Bronchial epithelial cell (primary cell): ENCODE data around the gene MGRN1. TPM values are rescaled to one million over a fixed set of nuclear protein-coding genes. Genes with fewer than 3 reads are reported as not detected.

Source experiments
- DNase-seq: peaks from one replicate; pipeline ENCODE4 v3.0.0-alpha.2; 2010; ENCODE audit warnings: low read depth
- FAIRE-seq: peaks from 2 replicates; lab custom pipeline; 2011; peaks lifted over from hg19 to GRCh38; lab: Jason Lieb, UNC
- H3K27me3 ChIP-seq: 2 replicates; pipeline ENCODE4 v1.5.1; 2011; ENCODE audit warnings: low read length; ENCODE audit not compliant: control insufficient read depth, insufficient read depth
- H3K36me3 ChIP-seq: 2 replicates; pipeline ENCODE4 v1.5.1; 2011; ENCODE audit warnings: low read length; ENCODE audit not compliant: control insufficient read depth, insufficient read depth
- H3K4me3 ChIP-seq: 2 replicates; pipeline ENCODE4 v1.5.1; 2011; ENCODE audit warnings: mild to moderate bottlenecking, low read depth, low read length, control low read depth
- total RNA-seq: library from RNA; depleted of rRNA; stranded (reverse); fragments of >200 nt; gene quantifications from 2 replicates; pipeline ENCODE4 v1.2.1, GENCODE V29; 2014
- TF ChIP-seq, protein P1 (sequence below): IDR thresholded peaks from 2 replicates; pipeline ENCODE4 v1.5.1; 2011; ENCODE audit warnings: mild to moderate bottlenecking, moderate library complexity, low read length, control low read depth, inconsistent platforms; ENCODE audit not compliant: insufficient read depth, severe bottlenecking

Gene MGRN1
- total RNA-seq, 1 donor from 2014 or later = 6.1 TPM

DNA sequence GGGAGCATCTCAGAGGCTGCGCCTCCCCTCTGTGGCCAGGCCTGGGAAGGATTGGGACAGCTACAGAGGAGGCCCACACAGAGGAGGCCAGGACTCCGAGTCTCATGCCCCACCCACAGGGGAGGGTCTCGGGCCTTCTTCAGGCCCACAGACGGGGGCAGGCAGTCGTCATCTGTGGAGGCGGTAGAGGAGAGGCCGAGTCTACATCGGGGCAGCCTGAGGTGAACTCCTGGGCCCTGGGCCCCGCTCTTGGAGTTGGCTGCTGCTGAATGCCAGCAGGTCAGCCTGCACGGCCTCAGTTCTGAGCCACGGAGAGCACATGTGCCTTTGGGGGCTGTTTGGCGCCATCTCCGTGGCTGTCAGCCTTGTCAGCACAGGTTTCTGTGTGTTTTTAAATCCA lies 60.7 kb downstream of the MGRN1 start:
- Histone ChIP-seq H3K27me3 (no peaks in the 10 kb centered on the region), H3K36me3 (peaks cover 22% of the 10 kb centered on the region), H3K4me3 (no peak overlapping the region)
- DNase-seq = no peak
- no peak for FAIRE-seq
- TF ChIP-seq, protein P1, sequence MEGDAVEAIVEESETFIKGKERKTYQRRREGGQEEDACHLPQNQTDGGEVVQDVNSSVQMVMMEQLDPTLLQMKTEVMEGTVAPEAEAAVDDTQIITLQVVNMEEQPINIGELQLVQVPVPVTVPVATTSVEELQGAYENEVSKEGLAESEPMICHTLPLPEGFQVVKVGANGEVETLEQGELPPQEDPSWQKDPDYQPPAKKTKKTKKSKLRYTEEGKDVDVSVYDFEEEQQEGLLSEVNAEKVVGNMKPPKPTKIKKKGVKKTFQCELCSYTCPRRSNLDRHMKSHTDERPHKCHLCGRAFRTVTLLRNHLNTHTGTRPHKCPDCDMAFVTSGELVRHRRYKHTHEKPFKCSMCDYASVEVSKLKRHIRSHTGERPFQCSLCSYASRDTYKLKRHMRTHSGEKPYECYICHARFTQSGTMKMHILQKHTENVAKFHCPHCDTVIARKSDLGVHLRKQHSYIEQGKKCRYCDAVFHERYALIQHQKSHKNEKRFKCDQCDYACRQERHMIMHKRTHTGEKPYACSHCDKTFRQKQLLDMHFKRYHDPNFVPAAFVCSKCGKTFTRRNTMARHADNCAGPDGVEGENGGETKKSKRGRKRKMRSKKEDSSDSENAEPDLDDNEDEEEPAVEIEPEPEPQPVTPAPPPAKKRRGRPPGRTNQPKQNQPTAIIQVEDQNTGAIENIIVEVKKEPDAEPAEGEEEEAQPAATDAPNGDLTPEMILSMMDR = no peak

DNA sequence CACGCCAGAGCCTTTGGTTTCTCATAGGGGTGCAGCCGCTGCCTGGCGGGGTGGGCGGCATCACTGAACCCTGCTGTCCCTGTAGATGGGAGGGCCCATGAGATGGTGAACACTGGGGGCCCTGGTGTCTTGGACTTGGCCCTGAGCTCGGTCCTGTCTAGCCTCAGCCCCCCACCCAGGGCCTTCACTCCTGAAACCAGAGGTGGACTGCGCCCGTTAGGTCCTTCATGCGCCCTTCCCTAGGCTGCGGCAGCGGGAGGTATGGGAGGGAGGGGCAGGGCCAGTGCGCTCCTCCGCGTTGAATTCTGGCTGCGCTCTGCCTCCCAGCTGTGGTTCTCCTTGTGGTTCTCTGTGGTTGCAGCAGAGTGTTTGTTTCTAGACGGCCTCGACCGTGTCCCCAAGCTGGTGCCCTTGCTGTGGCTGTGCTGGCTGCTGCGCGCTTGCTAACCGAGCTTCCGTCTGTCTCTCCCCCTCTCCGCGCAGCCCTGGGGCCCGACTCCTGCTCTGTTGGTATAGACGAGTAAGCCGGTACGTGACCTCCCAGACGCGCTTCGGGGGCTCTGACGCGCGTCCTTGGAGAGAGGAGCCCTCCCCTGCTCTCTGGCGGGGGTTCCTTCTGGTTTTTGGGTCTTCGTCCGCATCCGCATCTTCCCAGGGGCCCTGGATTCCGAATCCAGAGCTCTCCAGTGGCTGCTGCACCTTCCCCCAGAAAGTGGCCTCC lies 61.3 kb downstream of the MGRN1 start:
- Histone ChIP-seq H3K36me3 (peaks cover 22% of the 10 kb centered on the region), H3K27me3 (no peaks in the 10 kb centered on the region), H3K4me3 (no peak overlapping the region)
- no peak for DNase-seq
- TF ChIP-seq, protein P1 = no peak
- no peak for FAIRE-seq

DNA sequence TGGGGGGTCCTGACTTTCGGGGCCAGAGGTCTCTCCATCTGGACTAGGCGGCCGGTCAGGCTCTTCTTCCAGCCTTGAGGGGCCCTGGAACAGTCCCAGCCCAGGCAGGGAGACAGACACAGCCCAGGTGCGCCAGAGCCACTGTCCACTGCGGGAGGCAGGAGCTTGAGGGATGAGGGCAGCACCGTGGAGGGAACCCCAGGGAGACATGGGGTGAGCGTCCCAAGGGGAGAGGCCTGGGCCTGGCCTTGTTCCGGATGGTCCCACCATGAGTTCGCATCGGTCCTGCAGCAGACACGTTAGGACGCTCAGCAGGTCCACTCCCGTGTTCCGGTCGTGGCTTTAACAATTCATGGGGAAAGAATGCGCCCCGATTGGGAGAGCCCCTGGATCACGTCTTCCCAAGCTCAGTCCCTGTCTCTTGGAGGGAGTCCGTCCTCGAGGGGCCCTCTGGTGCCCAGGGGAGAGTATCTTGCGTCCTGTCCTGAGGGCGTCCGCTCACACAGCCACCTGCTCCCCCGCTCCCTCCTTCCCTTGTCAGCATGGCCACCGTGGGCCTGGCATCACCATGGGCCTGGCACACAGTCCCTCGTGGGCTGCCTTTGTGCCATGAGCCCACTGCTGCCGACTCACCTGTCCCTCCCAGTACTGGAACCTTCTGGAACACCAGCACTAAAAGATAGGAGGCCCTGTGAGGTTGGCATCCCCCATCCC lies 62.0 kb downstream of the MGRN1 start:
- Histone ChIP-seq H3K27me3 (no peaks in the 10 kb centered on the region), H3K4me3 (no peak overlapping the region), H3K36me3 (peaks cover 21% of the 10 kb centered on the region)
- FAIRE-seq (no peak), DNase-seq (no peak)
- TF ChIP-seq, protein P1 = no peak

DNA sequence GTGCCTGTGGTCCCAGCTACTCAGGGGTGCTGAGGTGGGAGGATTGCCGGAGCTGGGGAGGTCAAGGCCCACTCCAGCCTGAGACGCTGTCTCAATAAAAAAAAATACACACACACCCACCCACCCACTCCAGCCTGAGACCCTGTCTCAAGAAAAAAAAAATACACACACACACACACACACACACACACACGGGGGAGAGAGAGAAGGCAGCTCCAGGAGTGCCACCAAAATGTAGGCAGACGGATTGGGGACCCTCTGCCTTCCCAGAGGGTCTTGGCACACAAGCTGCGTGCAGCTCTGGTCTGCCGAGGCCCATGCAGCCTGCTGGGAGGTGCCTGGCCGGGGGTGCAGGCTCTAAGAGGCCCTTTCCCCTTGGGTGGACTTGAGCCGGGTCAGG lies 62.8 kb downstream of the MGRN1 start:
- Histone ChIP-seq H3K36me3 (peaks cover 17% of the 10 kb centered on the region), H3K4me3 (no peak overlapping the region), H3K27me3 (no peaks in the 10 kb centered on the region)
- TF ChIP-seq, protein P1 = no peak
- DNase-seq (no peak), FAIRE-seq (no peak)

DNA sequence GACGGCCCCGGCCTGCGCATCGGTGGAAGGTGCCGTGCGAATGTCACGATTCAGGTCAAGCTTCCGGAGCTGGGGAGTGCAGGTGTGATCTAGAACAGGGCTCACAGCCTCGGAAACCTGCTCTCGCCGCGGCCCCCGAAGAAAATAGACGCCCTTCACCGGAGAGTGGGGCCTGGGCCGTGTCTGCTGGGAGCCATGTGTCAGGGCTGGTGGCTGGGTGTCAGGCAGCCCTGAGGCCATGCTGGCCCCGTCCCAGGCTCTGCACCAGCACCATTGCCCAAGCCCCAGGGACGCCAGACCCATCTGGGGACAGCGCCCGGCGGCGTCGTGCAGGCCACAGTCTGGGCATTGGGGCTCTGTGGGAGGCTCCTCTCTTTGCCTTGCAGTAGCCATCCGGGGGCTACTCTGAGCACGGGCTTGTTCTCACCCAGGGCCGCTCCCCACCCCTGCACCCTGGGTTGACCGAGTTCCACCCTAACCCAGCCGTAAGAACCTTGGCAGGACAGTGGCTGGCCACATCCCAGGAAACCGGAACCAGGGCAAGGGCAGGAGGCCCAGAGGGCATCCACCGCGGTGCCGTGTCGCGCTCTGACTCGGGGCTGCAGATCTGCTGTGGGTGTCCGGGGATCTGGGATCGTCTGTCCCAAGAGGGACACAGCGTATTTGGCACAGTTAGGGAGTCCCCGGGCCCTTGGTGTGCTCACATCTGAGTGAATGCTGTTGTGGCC lies 63.5 kb downstream of the MGRN1 start:
- no peak for FAIRE-seq
- Histone ChIP-seq H3K36me3 (peaks cover 15% of the 10 kb centered on the region), H3K27me3 (no peaks in the 10 kb centered on the region), H3K4me3 (no peak overlapping the region)
- TF ChIP-seq, protein P1 = no peak
- DNase-seq = no peak
